ENCODE results near the gene HLA-DMA.

Gene HLA-DMA

DNA sequence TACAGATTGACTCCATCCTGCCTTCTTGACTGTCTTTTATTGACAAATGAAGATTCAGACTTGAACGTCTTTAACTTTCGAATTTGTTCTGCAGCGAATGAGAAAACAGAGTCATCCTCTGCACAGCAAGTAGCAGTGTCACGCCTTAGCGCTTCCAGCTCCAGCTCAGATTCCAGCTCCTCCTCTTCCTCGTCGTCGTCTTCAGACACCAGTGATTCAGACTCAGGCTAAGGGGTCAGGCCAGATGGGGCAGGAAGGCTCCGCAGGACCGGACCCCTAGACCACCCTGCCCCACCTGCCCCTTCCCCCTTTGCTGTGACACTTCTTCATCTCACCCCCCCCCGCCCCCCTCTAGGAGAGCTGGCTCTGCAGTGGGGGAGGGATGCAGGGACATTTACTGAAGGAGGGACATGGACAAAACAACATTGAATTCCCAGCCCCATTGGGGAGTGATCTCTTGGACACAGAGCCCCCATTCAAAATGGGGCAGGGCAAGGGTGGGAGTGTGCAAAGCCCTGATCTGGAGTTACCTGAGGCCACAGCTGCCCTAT lies 27.7 kb upstream of the HLA-DMA start:
- ATAC-seq (ENCODE audit: low read depth) (no peak), DNase-seq (ENCODE audit: low spot score) (no peak)
- Histone ChIP-seq H3K27ac (ENCODE audit: poor library complexity, severe bottlenecking) (no peak overlapping the region), H3K4me3 (ENCODE audit: severe bottlenecking) (no peak overlapping the region), H3K36me3 (ENCODE audit: low read depth) (peaks cover 61% of the 10 kb centered on the region), H3K4me1 (ENCODE audit: insufficient read depth, poor library complexity, severe bottlenecking) (no peaks in the 10 kb centered on the region), H3K27me3 (ENCODE audit: insufficient read depth, poor library complexity, severe bottlenecking) (no peaks in the 10 kb centered on the region), H3K9me3 (ENCODE audit: severe bottlenecking) (no peaks in the 10 kb centered on the region)
- TF ChIP-seq, protein P1, sequence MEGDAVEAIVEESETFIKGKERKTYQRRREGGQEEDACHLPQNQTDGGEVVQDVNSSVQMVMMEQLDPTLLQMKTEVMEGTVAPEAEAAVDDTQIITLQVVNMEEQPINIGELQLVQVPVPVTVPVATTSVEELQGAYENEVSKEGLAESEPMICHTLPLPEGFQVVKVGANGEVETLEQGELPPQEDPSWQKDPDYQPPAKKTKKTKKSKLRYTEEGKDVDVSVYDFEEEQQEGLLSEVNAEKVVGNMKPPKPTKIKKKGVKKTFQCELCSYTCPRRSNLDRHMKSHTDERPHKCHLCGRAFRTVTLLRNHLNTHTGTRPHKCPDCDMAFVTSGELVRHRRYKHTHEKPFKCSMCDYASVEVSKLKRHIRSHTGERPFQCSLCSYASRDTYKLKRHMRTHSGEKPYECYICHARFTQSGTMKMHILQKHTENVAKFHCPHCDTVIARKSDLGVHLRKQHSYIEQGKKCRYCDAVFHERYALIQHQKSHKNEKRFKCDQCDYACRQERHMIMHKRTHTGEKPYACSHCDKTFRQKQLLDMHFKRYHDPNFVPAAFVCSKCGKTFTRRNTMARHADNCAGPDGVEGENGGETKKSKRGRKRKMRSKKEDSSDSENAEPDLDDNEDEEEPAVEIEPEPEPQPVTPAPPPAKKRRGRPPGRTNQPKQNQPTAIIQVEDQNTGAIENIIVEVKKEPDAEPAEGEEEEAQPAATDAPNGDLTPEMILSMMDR (IDR thresholded peaks at IDR 0.05; ENCODE audit: poor library complexity, severe bottlenecking): no peak

DNA sequence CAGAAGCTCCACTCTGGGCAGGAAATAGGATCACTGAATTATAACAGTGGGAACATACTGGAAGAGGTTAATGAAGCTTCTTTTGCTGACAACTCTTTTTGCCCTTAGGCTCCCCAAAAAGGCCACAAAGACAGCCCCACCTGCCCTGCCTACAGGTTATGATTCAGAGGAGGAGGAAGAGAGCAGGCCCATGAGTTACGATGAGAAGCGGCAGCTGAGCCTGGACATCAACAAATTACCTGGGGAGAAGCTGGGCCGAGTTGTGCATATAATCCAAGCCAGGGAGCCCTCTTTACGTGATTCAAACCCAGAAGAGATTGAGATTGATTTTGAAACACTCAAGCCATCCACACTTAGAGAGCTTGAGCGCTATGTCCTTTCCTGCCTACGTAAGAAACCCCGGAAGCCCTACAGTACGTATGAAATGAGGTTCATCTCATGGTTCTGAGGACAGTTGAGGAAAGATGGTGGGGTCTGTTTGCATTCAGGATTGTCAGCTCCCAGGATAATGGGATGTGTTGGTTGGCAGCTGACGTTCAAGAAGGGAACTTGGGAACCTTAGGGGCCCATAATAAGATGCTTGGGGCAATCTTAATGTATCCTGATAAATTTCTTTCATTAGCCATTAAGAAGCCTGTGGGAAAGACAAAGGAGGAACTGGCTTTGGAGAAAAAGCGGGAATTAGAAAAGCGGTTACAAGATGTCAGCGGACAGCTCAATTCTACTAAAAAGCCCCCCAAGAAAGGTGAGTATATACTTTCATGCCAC lies 27.0 kb upstream of the HLA-DMA start:
- no peak for DNase-seq (ENCODE audit: low spot score)
- Histone ChIP-seq H3K4me3 (ENCODE audit: severe bottlenecking) (no peak overlapping the region), H3K9me3 (ENCODE audit: severe bottlenecking) (no peaks in the 10 kb centered on the region), H3K4me1 (ENCODE audit: insufficient read depth, poor library complexity, severe bottlenecking) (no peaks in the 10 kb centered on the region), H3K27ac (ENCODE audit: poor library complexity, severe bottlenecking) (no peak overlapping the region), H3K36me3 (ENCODE audit: low read depth) (peaks cover 68% of the 10 kb centered on the region), H3K27me3 (ENCODE audit: insufficient read depth, poor library complexity, severe bottlenecking) (no peaks in the 10 kb centered on the region)
- no peak for ATAC-seq (ENCODE audit: low read depth)
- TF ChIP-seq, protein P1 (IDR thresholded peaks at IDR 0.05; ENCODE audit: poor library complexity, severe bottlenecking): no peak

DNA sequence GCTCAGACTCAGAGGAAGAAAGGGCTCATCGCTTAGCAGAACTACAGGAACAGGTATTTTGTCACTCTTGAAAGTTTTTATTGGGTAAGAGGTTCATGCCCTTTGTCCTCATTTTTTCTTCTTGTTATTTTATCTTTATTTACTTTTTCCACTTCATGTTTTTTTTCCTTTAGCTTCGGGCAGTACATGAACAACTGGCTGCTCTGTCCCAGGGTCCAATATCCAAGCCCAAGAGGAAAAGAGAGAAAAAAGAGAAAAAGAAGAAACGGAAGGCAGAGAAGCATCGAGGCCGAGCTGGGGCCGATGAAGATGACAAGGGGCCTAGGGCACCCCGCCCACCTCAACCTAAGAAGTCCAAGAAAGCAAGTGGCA lies 25.0 kb upstream of the HLA-DMA start:
- ATAC-seq (ENCODE audit: low read depth): no peak
- Histone ChIP-seq H3K36me3 (ENCODE audit: low read depth) (peaks cover 88% of the 10 kb centered on the region), H3K27ac (ENCODE audit: poor library complexity, severe bottlenecking) (no peak overlapping the region), H3K9me3 (ENCODE audit: severe bottlenecking) (no peaks in the 10 kb centered on the region), H3K4me3 (ENCODE audit: severe bottlenecking) (no peak overlapping the region), H3K4me1 (ENCODE audit: insufficient read depth, poor library complexity, severe bottlenecking) (no peaks in the 10 kb centered on the region), H3K27me3 (ENCODE audit: insufficient read depth, poor library complexity, severe bottlenecking) (no peaks in the 10 kb centered on the region)
- no peak for DNase-seq (ENCODE audit: low spot score)
- TF ChIP-seq, protein P1 (IDR thresholded peaks at IDR 0.05; ENCODE audit: poor library complexity, severe bottlenecking): no peak

DNA sequence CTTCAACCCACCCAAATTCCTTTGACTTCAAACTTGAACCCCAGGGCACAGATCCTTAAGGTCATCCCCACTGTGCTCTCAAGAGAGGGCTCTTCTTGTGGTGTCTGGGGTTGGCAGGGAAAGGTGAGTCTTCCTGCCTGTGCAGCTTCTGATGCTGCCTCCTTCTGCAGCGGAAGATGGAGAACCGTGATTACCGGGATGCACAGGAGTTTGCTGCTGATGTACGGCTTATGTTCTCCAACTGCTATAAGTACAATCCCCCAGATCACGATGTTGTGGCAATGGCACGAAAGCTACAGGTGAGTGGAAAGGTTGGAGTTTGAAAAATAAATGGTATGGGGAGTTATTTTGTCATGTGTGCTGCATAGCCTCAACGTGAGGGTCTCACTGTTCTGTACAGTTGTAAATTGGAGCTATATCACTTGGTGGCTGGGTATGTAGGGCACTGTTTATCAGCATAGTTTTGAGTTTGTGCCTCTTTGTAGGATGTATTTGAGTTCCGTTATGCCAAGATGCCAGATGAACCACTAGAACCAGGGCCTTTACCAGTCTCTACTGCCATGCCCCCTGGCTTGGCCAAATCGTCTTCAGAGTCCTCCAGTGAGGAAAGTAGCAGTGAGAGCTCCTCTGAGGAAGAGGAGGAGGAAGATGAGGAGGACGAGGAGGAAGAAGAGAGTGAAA lies 24.5 kb upstream of the HLA-DMA start:
- no peak for DNase-seq (ENCODE audit: low spot score)
- peaks cover 93% of the 10 kb centered on the region for H3K36me3 ChIP-seq (ENCODE audit: low read depth)
- no peaks in the 10 kb centered on the region for H3K4me1 ChIP-seq (ENCODE audit: insufficient read depth, poor library complexity, severe bottlenecking)
- H3K9me3 ChIP-seq (ENCODE audit: severe bottlenecking): no peaks in the 10 kb centered on the region
- peak overlapping the region; percentile 13 for H3K27ac ChIP-seq (ENCODE audit: poor library complexity, severe bottlenecking)
- no peak for ATAC-seq (ENCODE audit: low read depth)
- H3K27me3 ChIP-seq (ENCODE audit: insufficient read depth, poor library complexity, severe bottlenecking): no peaks in the 10 kb centered on the region
- TF ChIP-seq, protein P1 (IDR thresholded peaks at IDR 0.05; ENCODE audit: poor library complexity, severe bottlenecking): no peak
- H3K4me3 ChIP-seq (ENCODE audit: severe bottlenecking): no peak overlapping the region

Data from RWPE2 (cell line).